GM12878 (cell line): ENCODE results near the gene BCOR. TPM values are rescaled to one million over a fixed set of nuclear protein-coding genes. Genes with fewer than 3 reads are reported as not detected.

Experiments
- ATAC-seq: fragments of 200-7000 bp; cut with Tn5 transposase; 3 replicates; pipeline ENCODE4 v1.9.1; 2020; ENCODE audit warnings: mild to moderate bottlenecking, moderate library complexity
- BruUV-seq: library from RNA; stranded (reverse); fragments of 400-500 nt; replicated peaks from 2 replicates; lab custom pipeline; 2021; lab: Mats Ljungman, UMichigan
- CTCF ChIA-PET: fragments of 300-600 bp; sonication (Branson Sonifier 250); formaldehyde crosslinking; extraction: SDS; loops from one replicate; lab custom pipeline; 2021; ENCODE audit warnings: inconsistent platforms; lab: Yijun Ruan, JAX
- POLR2A ChIA-PET: fragments of 350-600 bp; formaldehyde crosslinking; extraction: SDS; loops from one replicate; lab custom pipeline; 2021; ENCODE audit warnings: inconsistent platforms; lab: Charles Lee
- RAD21 ChIA-PET: fragments of 300-600 bp; sonication (Branson Sonifier 250); formaldehyde crosslinking; loops from one replicate; lab custom pipeline; 2023; ENCODE audit warnings: antibody characterized with exemption; ENCODE audit not compliant: unreplicated experiment; lab: Charles Lee
- SMC1A ChIA-PET: fragments of 300-600 bp; sonication (Branson Sonifier 250); formaldehyde crosslinking; loops from one replicate; lab custom pipeline; 2023; ENCODE audit not compliant: unreplicated experiment, uncharacterized antibody; lab: Charles Lee
- DNase-seq: peaks from one replicate; pipeline ENCODE4 v3.0.0-alpha.2; 2011; ENCODE audit warnings: low read depth, low spot score
- FAIRE-seq: peaks from 3 replicates; lab custom pipeline; 2011; peaks lifted over from hg19 to GRCh38; lab: Jason Lieb, UNC
- H2AFZ ChIP-seq: 2 replicates; pipeline ENCODE4 v1.6.0; 2011; ENCODE audit warnings: low read depth, low read length, control low read depth; ENCODE audit not compliant: control insufficient read depth
- H3K27ac ChIP-seq: 2 replicates; pipeline ENCODE4 v1.5.1; 2011; ENCODE audit warnings: control low read depth; ENCODE audit not compliant: control insufficient read depth, insufficient read depth
- H3K27me3 ChIP-seq, 2 experiments: replicated peaks in 1 of 2; 2 replicates each; pipeline versions ENCODE4 v1.6.0 to v1.6.1; 2011; ENCODE audit warnings: low read length in 1 of 2; ENCODE audit not compliant: control insufficient read depth in 2 of 2, insufficient read depth in 2 of 2
- H3K36me3 ChIP-seq, 2 experiments: 2 replicates each; pipeline ENCODE4 v1.5.1; 2011; ENCODE audit warnings: low read length in 1 of 2; ENCODE audit not compliant: control insufficient read depth in 2 of 2, insufficient read depth in 2 of 2
- H3K4me1 ChIP-seq: 2 replicates; pipeline ENCODE4 v1.6.1; 2011; ENCODE audit warnings: mild to moderate bottlenecking, low read length, moderate library complexity, mixed read lengths; ENCODE audit not compliant: control insufficient read depth, insufficient read depth
- H3K4me2 ChIP-seq: 2 replicates; pipeline ENCODE4 v1.6.0; 2011; ENCODE audit warnings: control low read depth; ENCODE audit not compliant: control insufficient read depth, insufficient read depth
- H3K4me3 ChIP-seq: fragments of 200-600 bp; sonication (generic); 2 replicates; pipeline ENCODE4 v1.5.1; 2016
- H3K79me2 ChIP-seq: 2 replicates; pipeline ENCODE4 v1.6.0; 2011; ENCODE audit warnings: low read length; ENCODE audit not compliant: control insufficient read depth, insufficient read depth
- H3K9ac ChIP-seq: 2 replicates; pipeline ENCODE4 v1.8.0; 2011; ENCODE audit warnings: low read length, control low read depth, mixed read lengths; ENCODE audit not compliant: control insufficient read depth, insufficient read depth
- H3K9me3 ChIP-seq: replicated peaks from 3 replicates; pipeline ENCODE4 v1.5.1; 2011; ENCODE audit warnings: mild to moderate bottlenecking, low read length; ENCODE audit not compliant: control insufficient read depth, insufficient read depth
- H4K20me1 ChIP-seq: 2 replicates; pipeline ENCODE4 v1.6.0; 2011; ENCODE audit not compliant: control insufficient read depth, insufficient read depth
- BCL11A ChIP-seq: IDR thresholded peaks from 2 replicates; pipeline ENCODE4 v1.6.1; 2011; ENCODE audit warnings: low read depth, low read length
- CHD1 ChIP-seq: IDR thresholded peaks from 2 replicates; pipeline ENCODE4 v1.6.1; 2012; ENCODE audit warnings: low read depth, low read length, improper control_type of control experiment
- EGR1 ChIP-seq, 2 experiments: IDR thresholded peaks; 1 replicate in 1 of 2; 2 replicates in 1 of 2; pipeline ENCODE4 v1.6.1; 2011 to 2012; ENCODE audit warnings: low read depth in 2 of 2, low read length in 2 of 2, borderline replicate concordance in 1 of 2, mild to moderate bottlenecking in 1 of 2, moderate library complexity in 1 of 2
- NR2C2 ChIP-seq: IDR thresholded peaks from 2 replicates; pipeline ENCODE4 v1.6.1; 2011; ENCODE audit warnings: borderline replicate concordance, low read depth; ENCODE audit not compliant: control insufficient read depth, insufficient read length
- YY1 ChIP-seq: IDR thresholded peaks from 2 replicates; pipeline ENCODE4 v1.6.1; 2011; ENCODE audit warnings: low read depth, mild to moderate bottlenecking, low read length
- ZZZ3 ChIP-seq: IDR thresholded peaks from 2 replicates; pipeline ENCODE4 v1.6.1; 2011; ENCODE audit warnings: low read depth; ENCODE audit not compliant: control insufficient read depth, insufficient read length
- WGBS: methylation state at CpG from one replicate; pipeline ENCODE4 v1.1.6; 2016; ENCODE audit warnings: low lambda C conversion rate; ENCODE audit not compliant: insufficient replicate concordance, insufficient coverage; ENCODE audit errors: missing lambda C conversion rate; 5-methylcytosine and 5-hydroxymethylcytosine counted together
- in situ Hi-C: fragments of 300-500 bp; cut with MboI; formaldehyde crosslinking; loops from 9 replicates; pipeline ENCODE4 v1.14.3; 2018; ENCODE audit warnings: mixed read lengths
- intact Hi-C: fragments of 100-400 bp; cut with micrococcal nuclease; formaldehyde crosslinking; loops from one replicate; pipeline ENCODE4 v1.14.2; 2022; ENCODE audit not compliant: unreplicated experiment
- polyA plus RNA-seq, 11 experiments: library from polyadenylated mRNA; depleted of rRNA in 4 of 11; unstranded in 6 of 11; stranded (reverse) in 5 of 11; fragments of >200 nt; fragmentation: Nextera tagmentation in 4 of 11; fragmentation: Illumina TruSeq in 1 of 11; extraction: Ambion mirVana in 4 of 11; extraction: Trizol in 1 of 11; gene quantifications; 1 replicate in 1 of 11; 2 replicates in 10 of 11; pipeline versions ENCODE4 v1.2.1 to v1.2.3, GENCODE V29; 2011 to 2016; ENCODE audit warnings: inconsistent platforms in 2 of 11, missing spikeins in 2 of 11, low read depth in 1 of 11
- total RNA-seq, 4 experiments: library from RNA; depleted of rRNA in 3 of 4; stranded (reverse); fragments of >200 nt in 3 of 4; fragmentation: Illumina TruSeq in 1 of 4; extraction: Trizol in 1 of 4; gene quantifications; 2 replicates each; pipeline versions ENCODE4 v1.2.1 to v1.2.3, GENCODE V29; 2013 to 2021
- TF ChIP-seq, protein P1 (sequence below): fragments of 450-650 bp; formaldehyde crosslinking; IDR thresholded peaks from 2 replicates; pipeline ENCODE4 v1.4.0; 2020; ENCODE audit warnings: mild to moderate bottlenecking, moderate library complexity
- TF ChIP-seq, protein P2 (sequence below), 3 experiments: IDR thresholded peaks in 2 of 3; conservative IDR thresholded peaks in 1 of 3; 2 replicates each; pipeline ENCODE4 v1.5.1; 2011; ENCODE audit warnings: low read depth in 3 of 3, low read length in 3 of 3, mild to moderate bottlenecking in 3 of 3, control low read depth in 2 of 3, moderate library complexity in 2 of 3, inconsistent platforms in 1 of 3, mixed read lengths in 1 of 3; ENCODE audit not compliant: control insufficient read depth in 2 of 3, insufficient read depth in 1 of 3; ENCODE audit errors: extremely low read depth in 1 of 3

BCOR gene
- total and polyA plus RNA-seq, 10 of the 15 experiments (the other 5 are each of a cell fraction or from before 2014, with no cell fraction given), result 5.1 to 16.4 (median 10.1) TPM

DNA sequence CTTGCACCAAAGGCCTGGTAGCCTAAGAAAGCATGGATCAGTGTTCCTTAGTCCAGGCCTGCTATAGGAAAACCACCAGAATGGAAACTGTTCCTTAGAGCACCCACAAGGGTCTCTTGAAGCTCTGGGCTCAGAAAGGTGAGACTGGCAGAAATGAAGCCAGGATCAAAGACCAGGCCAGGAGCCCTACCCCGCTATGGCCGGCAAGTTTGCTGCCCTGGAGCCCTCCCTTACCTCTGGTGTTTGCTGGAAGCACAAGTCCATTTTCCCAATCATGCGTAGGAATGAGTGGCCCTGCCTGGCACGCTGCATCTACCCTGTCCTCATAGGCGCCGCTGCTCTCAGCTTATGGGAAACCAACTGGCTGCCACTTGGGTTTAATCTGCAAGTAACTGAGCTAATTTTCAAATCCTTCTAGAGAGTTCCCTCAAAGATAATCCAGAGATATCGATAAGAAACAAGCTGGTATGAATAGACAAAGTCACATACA is 37.4 kb downstream of the BCOR start (continued):
- TF ChIP-seq EGR1 (IDR thresholded peaks at IDR 0.05; ENCODE audit: borderline replicate concordance in 1 of 2, low read depth in 2 of 2, low read length in 2 of 2), result no peak

DNA sequence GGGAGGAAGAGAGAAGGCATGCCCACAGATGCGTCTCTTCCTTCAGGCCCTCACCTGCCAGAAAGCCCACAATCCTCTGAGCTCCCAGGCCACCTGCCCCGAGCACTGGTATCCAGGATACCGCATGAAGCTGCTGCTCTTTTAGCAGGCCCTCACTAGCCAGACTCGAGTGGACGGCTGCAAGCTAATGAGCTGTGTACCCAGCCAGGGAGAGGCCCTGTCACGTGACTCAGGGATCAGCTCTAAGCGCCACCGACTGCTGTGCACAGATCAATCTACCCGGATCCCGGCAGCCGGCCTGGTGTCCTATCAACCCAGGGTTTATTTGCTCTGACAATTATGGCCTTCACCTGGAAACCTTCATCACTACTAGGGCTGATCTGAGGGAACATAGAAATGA is 39.0 kb downstream of the BCOR start:
- no peak for ATAC-seq
- Histone ChIP-seq H3K79me2 (no peaks in the 10 kb centered on the region), H3K4me3 (no peak overlapping the region), H3K27me3 (no peaks in the 10 kb centered on the region), H3K9ac (no peak overlapping the region)
- POLR2A ChIA-PET, result no interaction called here
- RAD21 ChIA-PET, result interaction anchor here (0.5 kb wide), 1 partner anchor 237 kb away, joined by 3 read pairs; no protein-coding TSS in a partner anchor
- TF ChIP-seq YY1 (no peak), NR2C2 (no peak), BCL11A (no peak)
- TF ChIP-seq, all 136 proteins: peak for 0
- FAIRE-seq (no peak), DNase-seq (no peak)
- ChIA-PET SMC1A (no interaction called here), CTCF (no interaction called here)
- intact Hi-C loops (no loop called here), in situ Hi-C loops (no loop called here)
- BruUV-seq, result no TSS peak
- Histone ChIP-seq H3K4me1 (no peaks in the 10 kb centered on the region; the same call in 1 of the 2 replicates), H3K36me3 (peaks cover 7 to 9% of the 10 kb centered on the region in 2 experiments), H2AFZ (no peak overlapping the region), H3K27ac (no peak overlapping the region), H4K20me1 (no peaks in the 10 kb centered on the region), H3K9me3 (no peaks in the 10 kb centered on the region; the same call in 2 of the 3 replicates), H3K4me2 (no peak overlapping the region)
- 75% methylated on average over 11 of the region's 11 CpGs for WGBS

DNA sequence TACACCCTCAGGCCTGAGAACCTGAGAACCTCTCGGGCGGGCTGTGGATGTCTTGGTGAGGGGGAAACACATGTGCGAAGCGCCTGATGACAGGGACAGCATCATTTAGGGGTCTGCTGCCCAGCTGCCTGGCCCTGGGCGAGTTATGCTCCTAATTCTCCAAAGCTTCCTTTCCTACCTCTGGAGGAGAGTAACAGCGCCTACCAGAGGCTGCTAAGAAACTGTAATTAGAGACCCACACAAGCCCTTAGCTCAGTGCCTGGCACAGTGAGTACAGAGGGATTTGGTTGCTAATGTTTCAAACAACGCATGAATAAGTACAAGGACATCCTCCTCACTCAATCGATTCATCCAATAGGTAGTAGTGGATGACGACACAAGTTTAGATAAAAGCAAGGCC is 40.4 kb downstream of the BCOR start:
- no peaks in the 10 kb centered on the region for H4K20me1 ChIP-seq
- H2AFZ ChIP-seq, result no peak overlapping the region
- H3K27me3 ChIP-seq, result no peaks in the 10 kb centered on the region
- ChIA-PET RAD21 (interaction anchor here (1.2 kb wide), 1 partner anchor 244 kb away, joined by 3 read pairs; no protein-coding TSS in a partner anchor), POLR2A (no interaction called here), SMC1A (interaction anchor here (1.3 kb wide), 1 partner anchor 242 kb away, joined by 3 read pairs; no protein-coding TSS in a partner anchor), CTCF (no interaction called here)
- H3K27ac ChIP-seq, result no peak overlapping the region
- ATAC-seq (no peak), DNase-seq (no peak), FAIRE-seq (no peak)
- H3K9me3 ChIP-seq, result peaks cover 5% of the 10 kb centered on the region; the same call in 1 of the 3 replicates
- no peaks in the 10 kb centered on the region; the same call in 1 of the 2 replicates for H3K4me1 ChIP-seq
- no TSS peak for BruUV-seq
- TF ChIP-seq, protein P1, sequence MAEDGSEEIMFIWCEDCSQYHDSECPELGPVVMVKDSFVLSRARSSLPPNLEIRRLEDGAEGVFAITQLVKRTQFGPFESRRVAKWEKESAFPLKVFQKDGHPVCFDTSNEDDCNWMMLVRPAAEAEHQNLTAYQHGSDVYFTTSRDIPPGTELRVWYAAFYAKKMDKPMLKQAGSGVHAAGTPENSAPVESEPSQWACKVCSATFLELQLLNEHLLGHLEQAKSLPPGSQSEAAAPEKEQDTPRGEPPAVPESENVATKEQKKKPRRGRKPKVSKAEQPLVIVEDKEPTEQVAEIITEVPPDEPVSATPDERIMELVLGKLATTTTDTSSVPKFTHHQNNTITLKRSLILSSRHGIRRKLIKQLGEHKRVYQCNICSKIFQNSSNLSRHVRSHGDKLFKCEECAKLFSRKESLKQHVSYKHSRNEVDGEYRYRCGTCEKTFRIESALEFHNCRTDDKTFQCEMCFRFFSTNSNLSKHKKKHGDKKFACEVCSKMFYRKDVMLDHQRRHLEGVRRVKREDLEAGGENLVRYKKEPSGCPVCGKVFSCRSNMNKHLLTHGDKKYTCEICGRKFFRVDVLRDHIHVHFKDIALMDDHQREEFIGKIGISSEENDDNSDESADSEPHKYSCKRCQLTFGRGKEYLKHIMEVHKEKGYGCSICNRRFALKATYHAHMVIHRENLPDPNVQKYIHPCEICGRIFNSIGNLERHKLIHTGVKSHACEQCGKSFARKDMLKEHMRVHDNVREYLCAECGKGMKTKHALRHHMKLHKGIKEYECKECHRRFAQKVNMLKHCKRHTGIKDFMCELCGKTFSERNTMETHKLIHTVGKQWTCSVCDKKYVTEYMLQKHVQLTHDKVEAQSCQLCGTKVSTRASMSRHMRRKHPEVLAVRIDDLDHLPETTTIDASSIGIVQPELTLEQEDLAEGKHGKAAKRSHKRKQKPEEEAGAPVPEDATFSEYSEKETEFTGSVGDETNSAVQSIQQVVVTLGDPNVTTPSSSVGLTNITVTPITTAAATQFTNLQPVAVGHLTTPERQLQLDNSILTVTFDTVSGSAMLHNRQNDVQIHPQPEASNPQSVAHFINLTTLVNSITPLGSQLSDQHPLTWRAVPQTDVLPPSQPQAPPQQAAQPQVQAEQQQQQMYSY (CRISPR knock-in tag), result no peak
- TF ChIP-seq, protein P2, sequence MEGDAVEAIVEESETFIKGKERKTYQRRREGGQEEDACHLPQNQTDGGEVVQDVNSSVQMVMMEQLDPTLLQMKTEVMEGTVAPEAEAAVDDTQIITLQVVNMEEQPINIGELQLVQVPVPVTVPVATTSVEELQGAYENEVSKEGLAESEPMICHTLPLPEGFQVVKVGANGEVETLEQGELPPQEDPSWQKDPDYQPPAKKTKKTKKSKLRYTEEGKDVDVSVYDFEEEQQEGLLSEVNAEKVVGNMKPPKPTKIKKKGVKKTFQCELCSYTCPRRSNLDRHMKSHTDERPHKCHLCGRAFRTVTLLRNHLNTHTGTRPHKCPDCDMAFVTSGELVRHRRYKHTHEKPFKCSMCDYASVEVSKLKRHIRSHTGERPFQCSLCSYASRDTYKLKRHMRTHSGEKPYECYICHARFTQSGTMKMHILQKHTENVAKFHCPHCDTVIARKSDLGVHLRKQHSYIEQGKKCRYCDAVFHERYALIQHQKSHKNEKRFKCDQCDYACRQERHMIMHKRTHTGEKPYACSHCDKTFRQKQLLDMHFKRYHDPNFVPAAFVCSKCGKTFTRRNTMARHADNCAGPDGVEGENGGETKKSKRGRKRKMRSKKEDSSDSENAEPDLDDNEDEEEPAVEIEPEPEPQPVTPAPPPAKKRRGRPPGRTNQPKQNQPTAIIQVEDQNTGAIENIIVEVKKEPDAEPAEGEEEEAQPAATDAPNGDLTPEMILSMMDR (IDR thresholded peaks at IDR 0.05 in 2 of 3, conservative IDR thresholded peaks at IDR 0.05 in 1 of 3; ENCODE audit: control insufficient read depth in 2 of 3, extremely low read depth in 1 of 3, insufficient read depth in 1 of 3, low read depth in 3 of 3, low read length in 3 of 3), result 0 out of 6 replicates have a peak, but pooled peaks of 1 of the 3 experiments have one; percentile 8
- TF ChIP-seq CHD1 (no peak), ZZZ3 (no peak)
- no peak overlapping the region for H3K4me2 ChIP-seq
- in situ Hi-C loops, result no loop called here
- H3K36me3 ChIP-seq, result peaks cover 7 to 15% of the 10 kb centered on the region in 2 experiments
- H3K79me2 ChIP-seq, result no peaks in the 10 kb centered on the region
- H3K9ac ChIP-seq, result no peak overlapping the region
- intact Hi-C loops, result no loop called here
- no peak overlapping the region for H3K4me3 ChIP-seq
- 70% methylated on average over 9 of the region's 9 CpGs for WGBS
